Natural killer cell (primary cell): Measurements from ENCODE around the gene GFPT2. TPM values are rescaled to one million over a fixed set of nuclear protein-coding genes. Genes with fewer than 3 reads are reported as not detected.
A peak's percentile ranks its signal among the peaks of the same experiment; 100 is the strongest.

Experiments used
- ATAC-seq, 3 donors: fragments of 150-1000 bp in 2 of 3; fragments of 200-7000 bp in 1 of 3; cut with Tn5 transposase; 1 replicate in 1 of 3; 2 replicates in 2 of 3; pipeline ENCODE4 v1.10.0; 2021; ENCODE audit warnings: mild to moderate bottlenecking in 2 of 3, moderate library complexity in 2 of 3
- DNase-seq, 2 donors: peaks; one replicate each; pipeline versions ENCODE4 v3.0.0 to v3.0.0-alpha.2; 2013 to 2021; ENCODE audit warnings: mixed read lengths in 1 of 2
- H3K27ac ChIP-seq: one replicate; pipeline ENCODE4 v1.5.1; 2013; ENCODE audit warnings: mild to moderate bottlenecking, low read length
- H3K27me3 ChIP-seq: one replicate; pipeline ENCODE4 v1.6.1; 2013; ENCODE audit warnings: low read length; ENCODE audit not compliant: control insufficient read depth, insufficient read depth
- H3K36me3 ChIP-seq: one replicate; pipeline ENCODE4 v1.6.1; 2013; ENCODE audit warnings: low read length; ENCODE audit not compliant: control insufficient read depth, insufficient read depth
- H3K4me1 ChIP-seq: one replicate; pipeline ENCODE4 v1.6.1; 2013; ENCODE audit warnings: low read length; ENCODE audit not compliant: control insufficient read depth, insufficient read depth
- H3K4me3 ChIP-seq: one replicate; pipeline ENCODE4 v1.5.1; 2013; ENCODE audit warnings: low read length
- H3K9me3 ChIP-seq: one replicate; pipeline ENCODE4 v1.6.1; 2013; ENCODE audit warnings: low read length; ENCODE audit not compliant: control insufficient read depth, insufficient read depth
- H3K27ac Mint-ChIP-seq, 2 donors: one replicate each; pipeline ENCODE4 v1.8.0; 2022; ENCODE audit warnings: mild to moderate bottlenecking in 2 of 2, mixed read lengths in 2 of 2, moderate library complexity in 1 of 2
- H3K27me3 Mint-ChIP-seq, 2 donors: one replicate each; pipeline ENCODE4 v1.8.0; 2022; ENCODE audit warnings: low read depth in 2 of 2, mixed read lengths in 2 of 2
- H3K36me3 Mint-ChIP-seq: one replicate; pipeline ENCODE4 v1.8.0; 2022; ENCODE audit warnings: mixed read lengths
- H3K4me1 Mint-ChIP-seq, 2 donors: one replicate each; pipeline ENCODE4 v1.8.0; 2022; ENCODE audit warnings: mixed read lengths in 2 of 2
- H3K4me3 Mint-ChIP-seq: one replicate; pipeline ENCODE4 v1.8.0; 2022; ENCODE audit warnings: mild to moderate bottlenecking, moderate library complexity, mixed read lengths
- H3K9me3 Mint-ChIP-seq, 2 donors: one replicate each; pipeline ENCODE4 v1.8.0; 2022; ENCODE audit warnings: mixed read lengths in 2 of 2
- WGBS: methylation state at CpG from one replicate; pipeline ENCODE4 v1.1.7; 2013; ENCODE audit warnings: missing lambda C conversion rate; ENCODE audit not compliant: insufficient coverage; 5-methylcytosine and 5-hydroxymethylcytosine counted together
- intact Hi-C: fragments of 100-400 bp; cut with micrococcal nuclease; formaldehyde crosslinking; loops from one replicate; pipeline ENCODE4 v1.14.2; 2022
- total RNA-seq, 4 donors: library from RNA; stranded (reverse); fragments of 120-200 nt in 1 of 4; gene quantifications; one replicate each; pipeline versions ENCODE4 v1.2.3 to v1.2.4, GENCODE V29; 2013 to 2022
- TF ChIP-seq, protein P1 (sequence below): fragments of 200-600 bp; IDR thresholded peaks from one replicate; pipeline ENCODE4 v1.8.0; 2022; ENCODE audit warnings: antibody characterized with exemption

Gene GFPT2
- total RNA-seq, 3 donors from 2014 or later (not counting 1 experiment from before 2014, with no cell fraction given): 0.56 to 0.86 TPM; not detected in 1

- no peaks in the 10 kb centered on the region for H3K36me3 Mint-ChIP-seq
- H3K27me3 ChIP-seq: no peaks in the 10 kb centered on the region
- H3K27ac Mint-ChIP-seq: no peak overlapping the region
- H3K4me3 ChIP-seq: no peak overlapping the region
- H3K4me3 Mint-ChIP-seq: no peak overlapping the region
- peaks cover 15 to 22% of the 10 kb centered on the region in 2 donors for H3K27me3 Mint-ChIP-seq
- ATAC-seq: peak in 1 of 3 donors; percentile 35
- no peaks in the 10 kb centered on the region for H3K9me3 ChIP-seq
- no peaks in the 10 kb centered on the region for H3K4me1 Mint-ChIP-seq
- 55% methylated on average over 19 of the region's 19 CpGs for WGBS
- intact Hi-C loops: no loop called here
- no peaks in the 10 kb centered on the region for H3K4me1 ChIP-seq
- no peaks in the 10 kb centered on the region for H3K9me3 Mint-ChIP-seq
- no peak overlapping the region for H3K27ac ChIP-seq
- no peaks in the 10 kb centered on the region for H3K36me3 ChIP-seq
- TF ChIP-seq, protein P1, sequence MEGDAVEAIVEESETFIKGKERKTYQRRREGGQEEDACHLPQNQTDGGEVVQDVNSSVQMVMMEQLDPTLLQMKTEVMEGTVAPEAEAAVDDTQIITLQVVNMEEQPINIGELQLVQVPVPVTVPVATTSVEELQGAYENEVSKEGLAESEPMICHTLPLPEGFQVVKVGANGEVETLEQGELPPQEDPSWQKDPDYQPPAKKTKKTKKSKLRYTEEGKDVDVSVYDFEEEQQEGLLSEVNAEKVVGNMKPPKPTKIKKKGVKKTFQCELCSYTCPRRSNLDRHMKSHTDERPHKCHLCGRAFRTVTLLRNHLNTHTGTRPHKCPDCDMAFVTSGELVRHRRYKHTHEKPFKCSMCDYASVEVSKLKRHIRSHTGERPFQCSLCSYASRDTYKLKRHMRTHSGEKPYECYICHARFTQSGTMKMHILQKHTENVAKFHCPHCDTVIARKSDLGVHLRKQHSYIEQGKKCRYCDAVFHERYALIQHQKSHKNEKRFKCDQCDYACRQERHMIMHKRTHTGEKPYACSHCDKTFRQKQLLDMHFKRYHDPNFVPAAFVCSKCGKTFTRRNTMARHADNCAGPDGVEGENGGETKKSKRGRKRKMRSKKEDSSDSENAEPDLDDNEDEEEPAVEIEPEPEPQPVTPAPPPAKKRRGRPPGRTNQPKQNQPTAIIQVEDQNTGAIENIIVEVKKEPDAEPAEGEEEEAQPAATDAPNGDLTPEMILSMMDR: no peak
- no peak for DNase-seq
Observed at GRCh38 chr5:180343110-180343830, 9.9 kb downstream of the GFPT2 start.

DNA sequence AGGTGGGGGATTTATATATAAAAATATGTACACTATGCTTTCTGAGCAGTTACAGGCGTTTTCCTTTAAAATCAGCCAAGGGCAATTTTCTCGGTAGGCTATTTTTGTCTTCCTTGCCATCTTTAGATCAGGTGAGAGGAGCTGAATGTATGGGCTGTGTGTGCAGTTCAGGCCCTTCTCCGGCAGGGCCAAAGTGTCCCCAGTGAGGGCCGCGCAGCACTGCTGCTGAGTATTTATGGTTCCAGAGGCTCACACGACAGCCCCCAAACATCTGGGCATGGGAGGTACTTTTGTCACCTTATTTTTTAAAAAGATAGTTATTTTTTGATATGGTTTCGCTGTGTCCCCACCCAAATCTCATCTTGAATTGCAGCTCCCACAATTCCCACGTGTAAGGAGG lies 11.5 kb downstream of the GFPT2 start:
- H3K27me3 ChIP-seq: no peaks in the 10 kb centered on the region
- H3K4me3 ChIP-seq: no peak overlapping the region
- DNase-seq (no peak), ATAC-seq (no peak)
- Mint-ChIP-seq H3K4me1 (no peaks in the 10 kb centered on the region), H3K36me3 (no peaks in the 10 kb centered on the region), H3K9me3 (no peaks in the 10 kb centered on the region), H3K4me3 (no peak overlapping the region), H3K27ac (no peak overlapping the region), H3K27me3 (peaks cover 15 to 20% of the 10 kb centered on the region in 2 donors)
- H3K27ac ChIP-seq: no peak overlapping the region
- 91% methylated on average over 6 of the region's 8 CpGs for WGBS
- H3K9me3 ChIP-seq: no peaks in the 10 kb centered on the region
- no peaks in the 10 kb centered on the region for H3K4me1 ChIP-seq
- TF ChIP-seq, protein P1: no peak
- no peaks in the 10 kb centered on the region for H3K36me3 ChIP-seq
- intact Hi-C loops: no loop called here

- Mint-ChIP-seq H3K4me3 (no peak overlapping the region), H3K4me1 (no peaks in the 10 kb centered on the region), H3K27me3 (peaks cover 14 to 15% of the 10 kb centered on the region in 2 donors), H3K27ac (no peak overlapping the region), H3K36me3 (no peaks in the 10 kb centered on the region), H3K9me3 (no peaks in the 10 kb centered on the region)
- DNase-seq (no peak), ATAC-seq (no peak)
- no peak overlapping the region for H3K27ac ChIP-seq
- TF ChIP-seq, protein P1: no peak
- H3K27me3 ChIP-seq: no peaks in the 10 kb centered on the region
- no peaks in the 10 kb centered on the region for H3K9me3 ChIP-seq
- no peaks in the 10 kb centered on the region for H3K4me1 ChIP-seq
- intact Hi-C loops: no loop called here
- H3K4me3 ChIP-seq: no peak overlapping the region
- 85% methylated on average over 8 of the region's 9 CpGs for WGBS
- H3K36me3 ChIP-seq: no peaks in the 10 kb centered on the region
Observed at GRCh38 chr5:180340856-180341255, 12.3 kb downstream of the GFPT2 start.
